Fibroblast of skin of abdomen (primary cell): ENCODE data around the gene LZTS2.

Experiments used
- DNase-seq: peaks from one replicate; pipeline ENCODE4 v3.0.0-alpha.2; 2013

LZTS2 gene

GRCh38 chr10:100998183-100998990 lies 1.2 kb upstream of the LZTS2 start:
- DNase-seq, result peak; percentile 82

- peak; percentile 74 for DNase-seq
Observed at GRCh38 chr10:100998991-100999741, 442 bp upstream of the LZTS2 start.

GRCh38 chr10:101000127-101000914 lies 713 bp downstream of the LZTS2 start:
- DNase-seq, result no peak

GRCh38 chr10:101000915-101001658 lies 1.5 kb downstream of the LZTS2 start:
- peak; percentile 76 for DNase-seq

GRCh38 chr10:101001659-101002035 lies 2.0 kb downstream of the LZTS2 start:
- DNase-seq, result no peak

- DNase-seq, result no peak
Observed at GRCh38 chr10:101002456-101002855, 2.8 kb downstream of the LZTS2 start.

GRCh38 chr10:101003639-101004206 lies 4.1 kb downstream of the LZTS2 start:
- DNase-seq, result no peak

GRCh38 chr10:101005361-101005760 lies 5.8 kb downstream of the LZTS2 start:
- no peak for DNase-seq

GRCh38 chr10:101005869-101006567 lies 6.4 kb downstream of the LZTS2 start:
- no peak for DNase-seq

- no peak for DNase-seq
Observed at GRCh38 chr10:101006593-101007098, 7.0 kb downstream of the LZTS2 start.

GRCh38 chr10:101007099-101007711 lies 7.6 kb downstream of the LZTS2 start:
- no peak for DNase-seq

GRCh38 chr10:101007915-101008822 lies 8.6 kb downstream of the LZTS2 start:
- no peak for DNase-seq

GRCh38 chr10:101008823-101009423 lies 9.3 kb downstream of the LZTS2 start:
- DNase-seq, result no peak

GRCh38 chr10:101010329-101010728 lies 10.7 kb downstream of the LZTS2 start:
- DNase-seq, result no peak

GRCh38 chr10:101011517-101012423 lies 12.2 kb downstream of the LZTS2 start:
- DNase-seq, result no peak

- DNase-seq, result peak; percentile 93
Observed at GRCh38 chr10:101012525-101013364, 13.1 kb downstream of the LZTS2 start.

GRCh38 chr10:101013365-101013825 lies 13.8 kb downstream of the LZTS2 start:
- DNase-seq, result no peak
